Measurements from ENCODE around the gene BTBD2.

- TF ChIP-seq ZNF384 (IDR thresholded peaks at IDR 0.05) (no peak), TARDBP (IDR thresholded peaks at IDR 0.05) (no peak), FOXM1 (IDR thresholded peaks at IDR 0.05; ENCODE audit: borderline replicate concordance) (no peak), SUZ12 (IDR thresholded peaks at IDR 0.05) (no peak), BHLHE40 (IDR thresholded peaks at IDR 0.05; ENCODE audit: borderline replicate concordance) (no peak), ELF4 (IDR thresholded peaks at IDR 0.05) (no peak), PKNOX1 (IDR thresholded peaks at IDR 0.05) (no peak), ARNT (IDR thresholded peaks at IDR 0.05) (no peak), NFRKB (IDR thresholded peaks at IDR 0.05) (no peak), SP1 (IDR thresholded peaks at IDR 0.05) (no peak)
These were observed 2.4 kb downstream of the BTBD2 start for GRCh38 chr19:2012941-2013682.

Measured in HEK293T (cell line).